Measurements from ENCODE around the gene PLCB1.

Gene PLCB1

DNA sequence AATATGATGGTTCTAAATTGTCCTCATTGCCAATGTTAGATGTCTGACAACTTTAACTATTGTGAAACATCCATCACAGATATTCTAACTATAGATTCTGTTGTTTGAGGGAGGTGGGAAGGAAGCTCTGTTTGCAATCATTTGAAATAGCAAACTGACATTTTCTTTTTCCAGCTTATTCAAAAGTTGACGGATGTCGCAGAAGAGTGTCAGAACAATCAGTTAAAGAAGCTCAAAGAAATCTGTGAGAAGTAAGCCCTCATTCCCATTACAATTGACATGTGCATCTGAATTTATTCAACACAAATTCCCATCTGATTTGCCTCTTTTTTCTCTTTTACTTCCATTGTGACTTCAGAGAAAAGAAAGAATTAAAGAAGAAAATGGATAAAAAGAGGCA is 656.2 kb downstream of the PLCB1 start:
- DNase-seq (ENCODE audit: insufficient read length) (no peak), FAIRE-seq (no peak)
- TF ChIP-seq POLR2AphosphoS5 (IDR thresholded peaks at IDR 0.05; ENCODE audit: low read depth, low read length) (no peak), POLR2A (IDR thresholded peaks at IDR 0.05; ENCODE audit: low read depth, low read length) (no peak), TAF1 (IDR thresholded peaks at IDR 0.05; ENCODE audit: borderline replicate concordance, low read depth, low read length) (no peak)

- no peak for TF ChIP-seq POLR2AphosphoS5 (IDR thresholded peaks at IDR 0.05; ENCODE audit: low read depth, low read length)
- TF ChIP-seq TAF1 (IDR thresholded peaks at IDR 0.05; ENCODE audit: borderline replicate concordance, low read depth, low read length), result no peak
- TF ChIP-seq POLR2A (IDR thresholded peaks at IDR 0.05; ENCODE audit: low read depth, low read length), result no peak
- FAIRE-seq (no peak), DNase-seq (ENCODE audit: insufficient read length) (no peak)
Observed at GRCh38 chr20:8788831-8789230, 656.8 kb downstream of the PLCB1 start.

GRCh38 chr20:8790442-8791074 is 658.5 kb downstream of the PLCB1 start:
- no peak for FAIRE-seq
- no peak for TF ChIP-seq TAF1 (IDR thresholded peaks at IDR 0.05; ENCODE audit: borderline replicate concordance, low read depth, low read length)
- TF ChIP-seq POLR2A (IDR thresholded peaks at IDR 0.05; ENCODE audit: low read depth, low read length), result no peak
- TF ChIP-seq POLR2AphosphoS5 (IDR thresholded peaks at IDR 0.05; ENCODE audit: low read depth, low read length), result no peak
- DNase-seq (ENCODE audit: insufficient read length), result no peak

- no peak for DNase-seq (ENCODE audit: insufficient read length)
- TF ChIP-seq POLR2AphosphoS5 (IDR thresholded peaks at IDR 0.05; ENCODE audit: low read depth, low read length), result no peak
- TF ChIP-seq POLR2A (IDR thresholded peaks at IDR 0.05; ENCODE audit: low read depth, low read length), result no peak
- TF ChIP-seq TAF1 (IDR thresholded peaks at IDR 0.05; ENCODE audit: borderline replicate concordance, low read depth, low read length), result no peak
- FAIRE-seq, result no peak
Observed at GRCh38 chr20:8795404-8795803, 663.3 kb downstream of the PLCB1 start.

DNA sequence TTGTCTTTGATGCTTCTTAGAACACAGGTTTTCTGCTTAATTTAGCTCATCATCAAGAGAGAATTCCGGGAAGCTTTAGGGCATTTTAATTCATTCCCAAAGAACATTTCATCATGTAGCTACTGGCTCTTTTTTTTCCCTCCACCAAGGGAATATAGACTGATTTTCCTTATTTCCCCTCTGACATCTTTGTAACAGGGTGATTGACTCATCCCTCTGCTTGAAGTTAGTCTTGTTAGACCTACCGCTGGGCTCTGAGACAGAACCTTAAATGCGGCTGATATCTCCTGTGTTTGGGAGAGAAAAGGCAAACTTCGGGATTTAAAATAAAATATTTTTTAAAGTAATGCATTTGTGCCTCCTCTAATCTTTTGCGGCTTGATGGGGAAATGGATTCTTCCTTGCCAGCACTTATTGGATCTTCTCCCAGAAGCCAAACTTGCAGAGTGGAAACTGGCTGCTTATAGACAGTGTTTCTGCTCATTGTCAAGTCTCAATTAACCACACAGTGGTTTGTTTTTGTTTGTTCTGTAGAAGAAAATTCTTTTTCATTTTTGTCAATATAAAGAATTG is 664.1 kb downstream of the PLCB1 start:
- TF ChIP-seq POLR2A (IDR thresholded peaks at IDR 0.05; ENCODE audit: low read depth, low read length) (no peak), TAF1 (IDR thresholded peaks at IDR 0.05; ENCODE audit: borderline replicate concordance, low read depth, low read length) (no peak)
- FAIRE-seq (no peak), DNase-seq (ENCODE audit: insufficient read length) (no peak)

- TF ChIP-seq POLR2A (IDR thresholded peaks at IDR 0.05; ENCODE audit: low read depth, low read length) (no peak), POLR2AphosphoS5 (IDR thresholded peaks at IDR 0.05; ENCODE audit: low read depth, low read length) (no peak), TAF1 (IDR thresholded peaks at IDR 0.05; ENCODE audit: borderline replicate concordance, low read depth, low read length) (no peak)
- DNase-seq (ENCODE audit: insufficient read length), result no peak
- FAIRE-seq, result no peak
Observed at GRCh38 chr20:8798505-8798904, 666.4 kb downstream of the PLCB1 start.

DNA sequence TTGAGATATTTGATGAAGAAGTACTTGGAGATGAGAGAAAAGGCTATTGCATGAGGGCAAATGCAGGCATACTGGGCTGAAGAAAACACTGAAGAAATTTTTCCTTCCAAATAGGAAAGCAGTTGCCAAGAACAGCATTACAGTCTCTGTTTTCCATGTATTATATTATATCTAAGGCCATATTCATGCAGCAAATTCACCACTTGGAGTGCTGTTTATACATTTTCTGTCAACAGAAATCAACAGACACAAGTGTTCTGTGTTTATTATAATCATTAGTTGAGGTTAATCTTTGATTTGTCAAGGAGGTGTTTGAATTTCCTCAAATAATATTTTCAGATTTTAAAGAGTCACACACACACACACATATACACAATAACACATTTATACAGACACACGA is 668.0 kb downstream of the PLCB1 start:
- TF ChIP-seq POLR2AphosphoS5 (IDR thresholded peaks at IDR 0.05; ENCODE audit: low read depth, low read length), result no peak
- TF ChIP-seq POLR2A (IDR thresholded peaks at IDR 0.05; ENCODE audit: low read depth, low read length), result no peak
- TF ChIP-seq TAF1 (IDR thresholded peaks at IDR 0.05; ENCODE audit: borderline replicate concordance, low read depth, low read length), result no peak
- FAIRE-seq (no peak), DNase-seq (ENCODE audit: insufficient read length) (no peak)

GRCh38 chr20:8801686-8802085 is 669.6 kb downstream of the PLCB1 start:
- TF ChIP-seq POLR2AphosphoS5 (IDR thresholded peaks at IDR 0.05; ENCODE audit: low read depth, low read length) (no peak), TAF1 (IDR thresholded peaks at IDR 0.05; ENCODE audit: borderline replicate concordance, low read depth, low read length) (no peak), POLR2A (IDR thresholded peaks at IDR 0.05; ENCODE audit: low read depth, low read length) (no peak)
- FAIRE-seq, result no peak
- no peak for DNase-seq (ENCODE audit: insufficient read length)

- TF ChIP-seq TAF1 (IDR thresholded peaks at IDR 0.05; ENCODE audit: borderline replicate concordance, low read depth, low read length), result no peak
- DNase-seq (ENCODE audit: insufficient read length) (no peak), FAIRE-seq (no peak)
Observed at GRCh38 chr20:8803065-8803464, 671.0 kb downstream of the PLCB1 start.

GRCh38 chr20:8803941-8804340 is 671.9 kb downstream of the PLCB1 start:
- TF ChIP-seq TAF1 (IDR thresholded peaks at IDR 0.05; ENCODE audit: borderline replicate concordance, low read depth, low read length) (no peak), POLR2A (IDR thresholded peaks at IDR 0.05; ENCODE audit: low read depth, low read length) (no peak), POLR2AphosphoS5 (IDR thresholded peaks at IDR 0.05; ENCODE audit: low read depth, low read length) (no peak)
- DNase-seq (ENCODE audit: insufficient read length) (no peak), FAIRE-seq (no peak)

DNA sequence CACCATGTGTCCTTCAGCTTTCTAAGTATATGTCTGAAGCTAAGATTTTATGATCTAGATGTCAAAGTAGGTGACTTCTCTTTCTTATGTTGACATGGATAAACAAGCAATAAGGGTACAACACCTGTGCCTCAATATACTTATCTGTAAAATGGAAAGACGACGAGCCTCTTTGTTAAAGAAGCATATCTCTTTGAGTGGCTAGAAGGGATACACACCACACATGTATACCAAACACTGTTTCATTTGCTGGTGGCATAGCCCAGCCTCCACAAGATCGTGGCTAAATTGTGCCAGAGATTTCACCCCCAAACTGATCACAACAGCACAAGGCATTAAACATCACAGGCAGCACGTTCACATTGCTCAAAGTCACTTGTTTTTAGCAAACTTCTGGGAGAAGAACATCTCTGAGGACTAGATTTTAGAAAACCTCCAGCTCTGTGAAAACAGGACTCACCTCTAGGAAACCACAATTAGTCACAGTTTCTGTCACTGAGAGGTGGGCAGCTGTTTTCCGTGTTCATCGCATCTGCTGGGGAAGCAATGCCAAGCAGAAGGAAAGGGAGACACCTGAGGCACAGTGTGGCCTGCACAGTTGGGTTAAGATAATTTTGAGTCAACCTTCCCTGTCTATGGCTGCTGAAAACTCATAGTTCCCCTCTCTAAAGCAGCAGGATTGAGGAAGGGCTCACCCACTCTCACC is 673.8 kb downstream of the PLCB1 start:
- no peak for FAIRE-seq
- TF ChIP-seq TAF1 (IDR thresholded peaks at IDR 0.05; ENCODE audit: borderline replicate concordance, low read depth, low read length) (no peak), POLR2AphosphoS5 (IDR thresholded peaks at IDR 0.05; ENCODE audit: low read depth, low read length) (no peak), POLR2A (IDR thresholded peaks at IDR 0.05; ENCODE audit: low read depth, low read length) (no peak)
- no peak for DNase-seq (ENCODE audit: insufficient read length)
